ENCODE results near the gene KATNAL1. TPM values are rescaled to one million over a fixed set of nuclear protein-coding genes. Genes with fewer than 3 reads are reported as not detected.

KATNAL1 gene
- total and polyA plus RNA-seq, 2 experiments from 2014 or later, result 2.1 to 9.8 TPM

GRCh38 chr13:30154531-30154930 is 152.8 kb downstream of the KATNAL1 start:
- 95% methylated on average over 20 of the region's 20 CpGs for WGBS (ENCODE audit: low lambda C conversion rate, missing lambda C conversion rate)
- no peak for TF ChIP-seq EZH2 (IDR thresholded peaks at IDR 0.05; ENCODE audit: borderline replicate concordance)
- TF ChIP-seq EZH2phosphoT487 (IDR thresholded peaks at IDR 0.05; ENCODE audit: low read depth, severe bottlenecking, unreplicated experiment), result no peak
- TF ChIP-seq CTCF (IDR thresholded peaks at IDR 0.05; ENCODE audit: poor library complexity), result no peak
- Histone ChIP-seq H3K9me2 (replicated peaks; ENCODE audit: insufficient read depth) (no peaks in the 10 kb centered on the region), H4K20me1 (ENCODE audit: insufficient read depth, poor library complexity, severe bottlenecking) (no peaks in the 10 kb centered on the region), H3K4me2 (no peak overlapping the region), H3K79me2 (no peaks in the 10 kb centered on the region), H3K27ac (no peak overlapping the region), H3K36me3 (replicated peaks; ENCODE audit: insufficient read depth, low read depth) (no peaks in the 10 kb centered on the region), H3K27me3 (no peaks in the 10 kb centered on the region), H3K4me3 (no peak overlapping the region), H3K4me1 (ENCODE audit: insufficient read depth) (no peaks in the 10 kb centered on the region), H3K9me3 (ENCODE audit: low read depth) (no peaks in the 10 kb centered on the region), H2AFZ (no peak overlapping the region)
- DNase-seq (ENCODE audit: low spot score), result no peak

GRCh38 chr13:30153545-30154426 is 153.6 kb downstream of the KATNAL1 start:
- no peak for TF ChIP-seq EZH2phosphoT487 (IDR thresholded peaks at IDR 0.05; ENCODE audit: low read depth, severe bottlenecking, unreplicated experiment)
- no peak for TF ChIP-seq CTCF (IDR thresholded peaks at IDR 0.05; ENCODE audit: poor library complexity)
- no peak for TF ChIP-seq EZH2 (IDR thresholded peaks at IDR 0.05; ENCODE audit: borderline replicate concordance)
- Histone ChIP-seq H3K79me2 (no peaks in the 10 kb centered on the region), H3K27me3 (no peaks in the 10 kb centered on the region), H3K9me2 (replicated peaks; ENCODE audit: insufficient read depth) (no peaks in the 10 kb centered on the region), H3K9me3 (ENCODE audit: low read depth) (no peaks in the 10 kb centered on the region), H3K4me3 (no peak overlapping the region), H4K20me1 (ENCODE audit: insufficient read depth, poor library complexity, severe bottlenecking) (no peaks in the 10 kb centered on the region), H3K36me3 (replicated peaks; ENCODE audit: insufficient read depth, low read depth) (no peaks in the 10 kb centered on the region), H2AFZ (no peak overlapping the region), H3K4me1 (ENCODE audit: insufficient read depth) (no peaks in the 10 kb centered on the region), H3K4me2 (no peak overlapping the region), H3K27ac (no peak overlapping the region)
- WGBS (ENCODE audit: low lambda C conversion rate, missing lambda C conversion rate), result 67% methylated on average over 35 of the region's 35 CpGs
- DNase-seq (ENCODE audit: low spot score), result peak; percentile 43

Small RNAs within 50 kb of the gene (small RNA-seq; reads per million reads assigned to genes)
- gene RNU6-64P, result not detected

Other genes starting within 250 kb of the KATNAL1 start
- gene UBE2L5, start 114.9 kb upstream of the KATNAL1 start, total RNA-seq, result not detected in 2 replicates
- not detected in 2 replicates for gene UBE2L5, start 114.9 kb upstream of the KATNAL1 start, polyA plus RNA-seq
- gene HMGB1, start 158.4 kb upstream of the KATNAL1 start, total RNA-seq, result 372 and 394 TPM in 2 replicates
- 416 and 429 TPM in 2 replicates for gene HMGB1, start 158.4 kb upstream of the KATNAL1 start, polyA plus RNA-seq